Measurements from ENCODE around the gene WDR33. TPM values are rescaled to one million over a fixed set of nuclear protein-coding genes. Genes with fewer than 3 reads are reported as not detected.
A peak's percentile ranks its signal among the peaks of the same experiment; 100 is the strongest.

Gene WDR33
- total and polyA plus RNA-seq, 7 donors, result 11.2 to 38.9 (median 32.7) TPM

GRCh38 chr2:127698553-127699355, 112.2 kb downstream of the WDR33 start:
- DNase-seq, result no peak
- Histone ChIP-seq H3K4me3 (no peak overlapping the region), H3K4me1 (peaks cover 21% of the 10 kb centered on the region), H3K9me3 (no peaks in the 10 kb centered on the region), H3K36me3 (ENCODE audit: insufficient read depth in 1 of 2, low read depth in 1 of 2) (no peaks in the 10 kb centered on the region), H3K27me3 (ENCODE audit: insufficient read depth in 3 of 3, low read length in 2 of 3) (no peaks in the 10 kb centered on the region), H3K27ac (no peak overlapping the region)
- 93 to 97% (median 94%) methylated on average over 27 of the region's 27 CpGs for WGBS, 3 donors
- no peak for ATAC-seq
- intact Hi-C loops (cut with DNase I), result loop anchor here (5.0 kb wide), 2 partner anchors 51 to 106 kb away; partner anchors contain the start of gene GPR17 (in 1 of the 2)
- no peak for TF ChIP-seq CTCF (IDR thresholded peaks at IDR 0.05)

- DNase-seq, result no peak
- H3K4me3 ChIP-seq, result no peak overlapping the region
- WGBS, 3 donors, result 91 to 92% (median 91%) methylated on average over 21 of the region's 21 CpGs
- no peak for TF ChIP-seq CTCF (IDR thresholded peaks at IDR 0.05)
- H3K27me3 ChIP-seq (ENCODE audit: insufficient read depth in 3 of 3, low read length in 2 of 3), result no peaks in the 10 kb centered on the region
- no peaks in the 10 kb centered on the region for H3K9me3 ChIP-seq
- H3K36me3 ChIP-seq (ENCODE audit: insufficient read depth in 1 of 2, low read depth in 1 of 2), result no peaks in the 10 kb centered on the region
- H3K27ac ChIP-seq, result no peak overlapping the region
- intact Hi-C loops (cut with DNase I), result loop anchor here (5.0 kb wide), 2 partner anchors 50 to 105 kb away; partner anchors contain the start of gene GPR17 (in 1 of the 2)
- ATAC-seq, result no peak
- peaks cover 11% of the 10 kb centered on the region for H3K4me1 ChIP-seq
These were observed 113.3 kb downstream of the WDR33 start for GRCh38 chr2:127697482-127698180.

GRCh38 chr2:127695491-127696472, 115.2 kb downstream of the WDR33 start:
- ATAC-seq (peak; percentile 48 to 74 (median 64)), DNase-seq (peak; percentile 70 to 84)
- Histone ChIP-seq H3K27me3 (ENCODE audit: insufficient read depth in 3 of 3, low read length in 2 of 3) (no peaks in the 10 kb centered on the region), H3K36me3 (ENCODE audit: insufficient read depth in 1 of 2, low read depth in 1 of 2) (no peaks in the 10 kb centered on the region), H3K9me3 (no peaks in the 10 kb centered on the region), H3K4me1 (peaks cover 5% of the 10 kb centered on the region), H3K4me3 (peak overlapping the region; percentile 61), H3K27ac (no peak overlapping the region)
- intact Hi-C loops (cut with DNase I), result loop anchor here (5.0 kb wide), 2 partner anchors 48 to 103 kb away; partner anchors contain the start of gene GPR17 (in 1 of the 2)
- TF ChIP-seq CTCF (IDR thresholded peaks at IDR 0.05), result peak; percentile 50
- 23 to 32% (median 25%) methylated on average over 40 to 52 of the region's 52 CpGs for WGBS, 3 donors

- Histone ChIP-seq H3K36me3 (ENCODE audit: insufficient read depth in 1 of 2, low read depth in 1 of 2) (no peaks in the 10 kb centered on the region), H3K4me1 (no peaks in the 10 kb centered on the region), H3K27ac (no peak overlapping the region), H3K4me3 (peak overlapping the region; percentile 61), H3K9me3 (no peaks in the 10 kb centered on the region), H3K27me3 (ENCODE audit: insufficient read depth in 3 of 3, low read length in 2 of 3) (no peaks in the 10 kb centered on the region)
- TF ChIP-seq CTCF (IDR thresholded peaks at IDR 0.05), result no peak
- peak in 1 of 4 donors; percentile 34 for ATAC-seq
- DNase-seq, result peak in 1 of 2 donors; percentile 59
- intact Hi-C loops (cut with DNase I), result loop anchor here (5.0 kb wide), 2 partner anchors 48 to 103 kb away; partner anchors contain the start of gene GPR17 (in 1 of the 2)
- 81 to 91% (median 86%) methylated on average over 9 of the region's 9 CpGs for WGBS, 3 donors
These were observed 116.0 kb downstream of the WDR33 start for GRCh38 chr2:127694986-127695385.

Data from psoas muscle (tissue), 8 donors.